Nephron progenitor cell (in vitro differentiated cells): ENCODE results near the gene DENND2C.
"Not testable (repeated sequence)": the region's sequence is repeated elsewhere in the genome, so short reads cannot be mapped to it uniquely, and the experiment has no call there.

ENCODE experiments used
- DNase-seq: peaks from one replicate; pipeline ENCODE4 v3.0.0; 2021
- H3K27ac Mint-ChIP-seq: 2 replicates; pipeline ENCODE4 v1.8.0; 2021; ENCODE audit warnings: mild to moderate bottlenecking, moderate library complexity, mixed read lengths
- H3K27me3 Mint-ChIP-seq: 2 replicates; pipeline ENCODE4 v1.8.0; 2021; ENCODE audit warnings: mild to moderate bottlenecking, low read depth, mixed read lengths; ENCODE audit not compliant: poor library complexity
- H3K36me3 Mint-ChIP-seq: 2 replicates; pipeline ENCODE4 v1.8.0; 2021; ENCODE audit warnings: low read depth, mixed read lengths
- H3K4me1 Mint-ChIP-seq: 2 replicates; pipeline ENCODE4 v1.8.0; 2021; ENCODE audit warnings: mixed read lengths
- H3K4me3 Mint-ChIP-seq: 2 replicates; pipeline ENCODE4 v1.8.0; 2021; ENCODE audit warnings: mild to moderate bottlenecking, moderate library complexity, mixed read lengths
- H3K9me3 Mint-ChIP-seq: 2 replicates; pipeline ENCODE4 v1.8.0; 2021; ENCODE audit warnings: mild to moderate bottlenecking, moderate library complexity, mixed read lengths
- CTCF ChIP-seq: fragments of 200-600 bp; sonication (generic); IDR thresholded peaks from 2 replicates; pipeline ENCODE4 v1.5.0; 2021; ENCODE audit warnings: antibody characterized with exemption

DENND2C gene

GRCh38 chr1:114581335-114582287, 88.2 kb downstream of the DENND2C start, which contains the start of gene BCAS2:
Gene BCAS2 (minus strand): TSS chr1:114581615. CDS start chr1:114581591, 24 bp downstream.
- peaks cover 10% of the 10 kb centered on the region for H3K27me3 Mint-ChIP-seq
- no peak for TF ChIP-seq CTCF
- H3K9me3 Mint-ChIP-seq, result no peaks in the 10 kb centered on the region
- peak; percentile 84 for DNase-seq
- H3K4me3 Mint-ChIP-seq, result peak within 1 kb of the TSS; percentile 97
- H3K27ac Mint-ChIP-seq, result peak within 1 kb of the TSS; percentile 97
- peaks cover 32% of the 10 kb centered on the region for H3K4me1 Mint-ChIP-seq
- peaks cover 24% of the 10 kb centered on the region for H3K36me3 Mint-ChIP-seq

GRCh38 chr1:114574365-114574764, 95.5 kb downstream of the DENND2C start:
- TF ChIP-seq CTCF, result no peak
- H3K27me3 Mint-ChIP-seq, result no peaks in the 10 kb centered on the region
- no peak for DNase-seq
- peaks cover 66% of the 10 kb centered on the region for H3K36me3 Mint-ChIP-seq
- H3K9me3 Mint-ChIP-seq, result no peaks in the 10 kb centered on the region
- no peak overlapping the region for H3K27ac Mint-ChIP-seq
- H3K4me3 Mint-ChIP-seq, result no peak overlapping the region
- H3K4me1 Mint-ChIP-seq, result peaks cover 6% of the 10 kb centered on the region

- no peak overlapping the region for H3K27ac Mint-ChIP-seq
- peaks cover 7% of the 10 kb centered on the region for H3K9me3 Mint-ChIP-seq
- peaks cover 72% of the 10 kb centered on the region for H3K36me3 Mint-ChIP-seq
- H3K4me1 Mint-ChIP-seq, result no peaks in the 10 kb centered on the region
- H3K27me3 Mint-ChIP-seq, result no peaks in the 10 kb centered on the region
- no peak for TF ChIP-seq CTCF
- no peak for DNase-seq
- no peak overlapping the region for H3K4me3 Mint-ChIP-seq
Observed at GRCh38 chr1:114564141-114564540, 105.7 kb downstream of the DENND2C start.

- not testable (repeated sequence) for H3K27ac Mint-ChIP-seq, H3K4me3 Mint-ChIP-seq, H3K27me3 Mint-ChIP-seq, H3K9me3 Mint-ChIP-seq, H3K4me1 Mint-ChIP-seq, DNase-seq
- peaks cover 61% of the 10 kb centered on the region for H3K36me3 Mint-ChIP-seq
Observed at GRCh38 chr1:114562978-114563510, 106.8 kb downstream of the DENND2C start.

GRCh38 chr1:114561333-114561732, 108.5 kb downstream of the DENND2C start:
- DNase-seq, result no peak
- Mint-ChIP-seq H3K4me1 (no peaks in the 10 kb centered on the region), H3K27me3 (no peaks in the 10 kb centered on the region), H3K9me3 (peaks cover 7% of the 10 kb centered on the region), H3K27ac (no peak overlapping the region), H3K36me3 (peaks cover 44% of the 10 kb centered on the region), H3K4me3 (no peak overlapping the region)
- TF ChIP-seq CTCF, result no peak

- Mint-ChIP-seq H3K36me3 (peaks cover 25% of the 10 kb centered on the region), H3K27ac (no peak overlapping the region), H3K27me3 (no peaks in the 10 kb centered on the region), H3K9me3 (peaks cover 7% of the 10 kb centered on the region), H3K4me3 (no peak overlapping the region), H3K4me1 (no peaks in the 10 kb centered on the region)
- no peak for DNase-seq
- TF ChIP-seq CTCF, result no peak
Observed at GRCh38 chr1:114559356-114559755, 110.5 kb downstream of the DENND2C start.
